Thymus (tissue), 11 donors: Measurements from ENCODE around the gene ANKRD65. TPM values are rescaled to one million over a fixed set of nuclear protein-coding genes. Genes with fewer than 3 reads are reported as not detected.
"Not testable (repeated sequence)": the region's sequence is repeated elsewhere in the genome, so short reads cannot be mapped to it uniquely, and the experiment has no call there.

Source experiments
- DNase-seq, 9 donors: peaks; one replicate each; pipeline ENCODE4 v3.0.0-alpha.2; 2013; ENCODE audit warnings: low spot score in 9 of 9, low read depth in 6 of 9, missing footprints in 1 of 9
- H3K27ac ChIP-seq, 2 donors: one replicate each; pipeline ENCODE4 v1.5.1; 2013; ENCODE audit warnings: control low read depth in 1 of 2, low read depth in 1 of 2, low read length in 1 of 2, mild to moderate bottlenecking in 1 of 2, moderate library complexity in 1 of 2
- H3K27me3 ChIP-seq, 2 donors: one replicate each; pipeline ENCODE4 v1.5.1; 2013; ENCODE audit warnings: low read length in 1 of 2; ENCODE audit not compliant: control insufficient read depth in 2 of 2, insufficient read depth in 1 of 2
- H3K36me3 ChIP-seq, 2 donors: one replicate each; pipeline ENCODE4 v1.5.1; 2013; ENCODE audit warnings: low read length in 1 of 2, mild to moderate bottlenecking in 1 of 2, moderate library complexity in 1 of 2; ENCODE audit not compliant: control insufficient read depth in 2 of 2, insufficient read depth in 2 of 2
- H3K4me1 ChIP-seq, 2 donors: one replicate each; pipeline ENCODE4 v1.5.1; 2013; ENCODE audit warnings: low read length in 2 of 2; ENCODE audit not compliant: control insufficient read depth in 2 of 2, insufficient read depth in 2 of 2
- H3K4me3 ChIP-seq, 2 donors: one replicate each; pipeline ENCODE4 v1.5.1; 2013; ENCODE audit warnings: low read length in 2 of 2, control low read depth in 1 of 2, mild to moderate bottlenecking in 1 of 2
- H3K9me3 ChIP-seq, 2 donors: one replicate each; pipeline ENCODE4 v1.5.1; 2013; ENCODE audit warnings: low read length in 1 of 2, mild to moderate bottlenecking in 1 of 2; ENCODE audit not compliant: control insufficient read depth in 2 of 2, insufficient read depth in 1 of 2
- WGBS: extraction: QIAGEN DNeasy Blood & Tissue Kit; methylation state at CpG from one replicate; pipeline ENCODE4 v1.1.7; 2013; 5-methylcytosine and 5-hydroxymethylcytosine counted together
- polyA plus RNA-seq: library from polyadenylated mRNA; stranded (reverse); fragments of 200-250 nt; gene quantifications from one replicate; pipeline ENCODE4 v1.2.3, GENCODE V29; 2013
- total RNA-seq: library from RNA; stranded (reverse); fragments of 120-200 nt; gene quantifications from one replicate; pipeline ENCODE4 v1.2.4, GENCODE V29; 2013
- donor health status: healthy.

ANKRD65 gene
- total and polyA plus RNA-seq, 2 donors, result 7.9 to 16.0 TPM

- not testable (repeated sequence) for DNase-seq, H3K4me1 ChIP-seq, H3K9me3 ChIP-seq, H3K27ac ChIP-seq, H3K4me3 ChIP-seq, H3K27me3 ChIP-seq
- peaks cover 56 to 58% of the 10 kb centered on the region in 2 donors for H3K36me3 ChIP-seq
- WGBS, result 97% methylated on average over 29 of the region's 29 CpGs
These were observed 35.7 kb downstream of the ANKRD65 start for GRCh38 chr1:1385339-1385738.

- H3K4me3 ChIP-seq, result no peak overlapping the region
- peaks cover 17 to 21% of the 10 kb centered on the region in 2 donors for H3K36me3 ChIP-seq
- no peak for DNase-seq
These were observed 39.8 kb downstream of the ANKRD65 start for GRCh38 chr1:1381294-1381693.

GRCh38 chr1:1380860-1381259, 40.2 kb downstream of the ANKRD65 start:
- 99% methylated on average over 16 of the region's 16 CpGs for WGBS
- H3K36me3 ChIP-seq, result peaks cover 13 to 16% of the 10 kb centered on the region in 2 donors

More at GRCh38 chr1:1381294-1381693, 39.8 kb downstream of the ANKRD65 start:
- no peaks in the 10 kb centered on the region for H3K9me3 ChIP-seq
- H3K27me3 ChIP-seq, result no peaks in the 10 kb centered on the region
- WGBS, result 84% methylated on average over 8 of the region's 8 CpGs
- H3K4me1 ChIP-seq, result no peaks in the 10 kb centered on the region
- H3K27ac ChIP-seq, result no peak overlapping the region

GRCh38 chr1:1377540-1378205, 43.4 kb downstream of the ANKRD65 start:
- Histone ChIP-seq H3K9me3 (no peaks in the 10 kb centered on the region), H3K27me3 (no peaks in the 10 kb centered on the region), H3K4me1 (peaks cover 13 to 22% of the 10 kb centered on the region in 2 donors), H3K27ac (no peak overlapping the region), H3K4me3 (no peak overlapping the region), H3K36me3 (peaks cover 18 to 21% of the 10 kb centered on the region in 2 donors)
- DNase-seq, result no peak
- 97% methylated on average over 16 of the region's 16 CpGs for WGBS

More at GRCh38 chr1:1380860-1381259, 40.2 kb downstream of the ANKRD65 start:
- Histone ChIP-seq H3K27me3 (no peaks in the 10 kb centered on the region), H3K4me1 (peaks cover 2 to 3% of the 10 kb centered on the region in 2 donors), H3K27ac (no peak overlapping the region), H3K9me3 (no peaks in the 10 kb centered on the region), H3K4me3 (no peak overlapping the region)
- DNase-seq, result no peak

GRCh38 chr1:1376551-1377226, 44.4 kb downstream of the ANKRD65 start:
- H3K27me3 ChIP-seq, result no peaks in the 10 kb centered on the region
- peaks cover 21 to 23% of the 10 kb centered on the region in 2 donors for H3K36me3 ChIP-seq
- peaks cover 0 to 2% of the 10 kb centered on the region in 2 donors for H3K9me3 ChIP-seq
- 97% methylated on average over 10 of the region's 10 CpGs for WGBS
- H3K4me3 ChIP-seq, result no peak overlapping the region
- DNase-seq, result no peak
- no peak overlapping the region for H3K27ac ChIP-seq
- peaks cover 21 to 31% of the 10 kb centered on the region in 2 donors for H3K4me1 ChIP-seq

GRCh38 chr1:1374929-1375662, 46.0 kb downstream of the ANKRD65 start, which contains the start of gene AURKAIP1:
Gene AURKAIP1 (minus strand): TSS chr1:1375207. CDS start chr1:1374756, 451 bp downstream.
- DNase-seq, result peak; percentile 97 to 100 (median 99)
- Histone ChIP-seq H3K27ac (peak within 1 kb of the TSS; percentile 72 to 90), H3K4me3 (peak within 1 kb of the TSS; percentile 87 to 96), H3K27me3 (no peaks in the 10 kb centered on the region), H3K4me1 (peaks cover 29 to 41% of the 10 kb centered on the region in 2 donors), H3K9me3 (peaks cover 0 to 8% of the 10 kb centered on the region in 2 donors), H3K36me3 (peaks cover 14 to 17% of the 10 kb centered on the region in 2 donors)
- WGBS, result under 1% methylated on average over 85 of the region's 85 CpGs

GRCh38 chr1:1374589-1374928, 46.5 kb downstream of the ANKRD65 start:
- Histone ChIP-seq H3K9me3 (peaks cover 0 to 8% of the 10 kb centered on the region in 2 donors), H3K36me3 (peaks cover 13 to 17% of the 10 kb centered on the region in 2 donors), H3K4me3 (peak overlapping the region; percentile 87 to 96), H3K4me1 (peaks cover 29 to 41% of the 10 kb centered on the region in 2 donors), H3K27ac (peak overlapping the region; percentile 72 to 90), H3K27me3 (no peaks in the 10 kb centered on the region)
- 1% methylated on average over 24 of the region's 24 CpGs for WGBS
- peak in 1 of 9 donors; percentile 19 for DNase-seq

- peaks cover 0 to 8% of the 10 kb centered on the region in 2 donors for H3K9me3 ChIP-seq
- H3K4me3 ChIP-seq, result peak overlapping the region; percentile 87 to 96
- H3K36me3 ChIP-seq, result peaks cover 13 to 17% of the 10 kb centered on the region in 2 donors
- 67% methylated on average over 52 of the region's 52 CpGs for WGBS
- H3K4me1 ChIP-seq, result peaks cover 29 to 41% of the 10 kb centered on the region in 2 donors
- no peak for DNase-seq
- H3K27ac ChIP-seq, result peak overlapping the region in 1 of 2 donors; percentile 72
- no peaks in the 10 kb centered on the region for H3K27me3 ChIP-seq
These were observed 47.1 kb downstream of the ANKRD65 start for GRCh38 chr1:1373815-1374588.
